HG03139 (cell line): ENCODE results near the gene EPB41L5.

Source experiments
- ATAC-seq: cut with Tn5 transposase; IDR thresholded peaks from one replicate; pipeline ENCODE4 v1.9.1; 2021; ENCODE audit not compliant: unreplicated experiment

The EPB41L5 gene

DNA sequence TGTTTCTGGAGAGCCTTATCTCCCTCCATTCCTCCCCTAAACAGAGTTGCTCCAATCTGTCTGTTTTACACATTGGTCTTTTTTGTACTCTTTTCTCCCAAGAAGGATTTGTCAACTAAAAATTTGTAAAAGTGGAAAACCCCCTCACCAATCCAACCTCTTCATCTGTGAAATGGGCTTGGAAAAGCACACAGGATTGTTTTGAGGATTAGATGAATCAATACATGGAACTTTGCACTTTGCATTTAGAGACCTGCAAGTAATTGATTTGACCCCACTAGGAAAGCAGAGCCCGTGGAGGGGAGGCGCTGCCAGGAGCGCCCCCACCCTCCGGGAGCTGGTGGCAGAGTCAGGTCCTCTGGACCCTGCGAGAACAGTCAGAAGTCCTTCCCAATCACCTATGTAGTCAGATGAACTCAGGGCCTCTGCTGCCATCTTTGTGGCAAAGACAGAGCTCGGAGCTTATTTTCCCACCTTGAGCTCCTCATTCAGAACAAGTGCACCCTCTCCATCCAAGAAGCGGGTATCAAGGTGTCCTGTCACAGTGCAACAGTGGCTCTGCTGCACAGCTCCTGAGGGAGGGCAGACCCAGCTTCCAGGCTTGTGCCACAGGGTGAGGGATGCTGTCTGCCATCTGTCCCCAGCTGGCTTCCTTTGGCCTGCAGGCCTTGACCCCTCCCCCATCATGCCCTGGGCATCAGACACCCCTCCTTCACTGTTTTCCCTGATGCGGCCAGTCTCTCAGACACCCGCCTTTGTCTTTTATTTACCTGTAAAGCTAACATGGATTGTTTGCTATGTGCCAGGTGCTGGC, 212.1 kb downstream of the EPB41L5 start:
- no peak for ATAC-seq

DNA sequence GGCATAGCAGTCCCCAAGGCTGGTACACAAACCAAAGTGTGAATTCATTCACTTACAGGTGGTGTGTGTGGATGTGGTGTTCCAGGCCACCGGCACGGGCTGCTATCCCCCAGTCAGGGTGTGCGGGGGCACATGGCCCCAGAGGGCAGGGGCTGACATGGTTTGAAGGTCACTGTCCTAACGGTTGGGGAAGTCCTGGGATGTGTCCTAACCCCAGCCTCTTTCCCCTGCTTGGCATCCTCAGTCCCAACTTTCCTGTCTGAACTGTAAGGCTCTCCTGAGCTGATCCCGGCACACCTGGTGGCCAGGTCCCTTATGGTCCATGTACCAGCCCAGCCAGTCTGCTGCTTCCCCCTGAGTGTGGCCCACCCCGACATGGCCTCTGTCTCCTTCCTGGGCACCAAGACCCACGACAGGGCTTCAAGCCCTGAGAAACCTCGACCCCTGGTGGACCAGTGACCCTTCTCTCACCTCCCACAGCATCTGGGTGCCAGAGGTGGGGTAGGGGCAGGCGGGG, 212.7 kb downstream of the EPB41L5 start:
- ATAC-seq: no peak

DNA sequence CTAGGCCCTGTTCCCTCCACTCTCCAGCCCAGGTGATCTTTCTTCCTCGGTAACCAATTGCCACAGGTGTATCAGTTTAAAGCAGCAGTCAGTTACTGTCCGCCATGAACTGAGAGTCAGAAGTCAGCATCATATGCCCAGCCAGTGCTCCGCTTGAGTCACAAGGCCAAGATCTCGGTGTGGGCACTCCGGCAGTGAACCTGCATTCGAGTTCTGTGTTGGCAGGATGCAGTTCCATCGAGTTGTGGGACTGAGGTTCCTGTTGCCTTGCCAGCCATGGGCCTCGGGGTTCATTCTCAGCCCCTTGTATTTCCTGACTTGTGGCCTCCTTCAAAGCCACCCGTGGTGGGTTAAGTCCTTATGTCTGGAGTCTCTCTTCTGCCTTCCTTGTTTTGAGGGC, 213.4 kb downstream of the EPB41L5 start:
- no peak for ATAC-seq

DNA sequence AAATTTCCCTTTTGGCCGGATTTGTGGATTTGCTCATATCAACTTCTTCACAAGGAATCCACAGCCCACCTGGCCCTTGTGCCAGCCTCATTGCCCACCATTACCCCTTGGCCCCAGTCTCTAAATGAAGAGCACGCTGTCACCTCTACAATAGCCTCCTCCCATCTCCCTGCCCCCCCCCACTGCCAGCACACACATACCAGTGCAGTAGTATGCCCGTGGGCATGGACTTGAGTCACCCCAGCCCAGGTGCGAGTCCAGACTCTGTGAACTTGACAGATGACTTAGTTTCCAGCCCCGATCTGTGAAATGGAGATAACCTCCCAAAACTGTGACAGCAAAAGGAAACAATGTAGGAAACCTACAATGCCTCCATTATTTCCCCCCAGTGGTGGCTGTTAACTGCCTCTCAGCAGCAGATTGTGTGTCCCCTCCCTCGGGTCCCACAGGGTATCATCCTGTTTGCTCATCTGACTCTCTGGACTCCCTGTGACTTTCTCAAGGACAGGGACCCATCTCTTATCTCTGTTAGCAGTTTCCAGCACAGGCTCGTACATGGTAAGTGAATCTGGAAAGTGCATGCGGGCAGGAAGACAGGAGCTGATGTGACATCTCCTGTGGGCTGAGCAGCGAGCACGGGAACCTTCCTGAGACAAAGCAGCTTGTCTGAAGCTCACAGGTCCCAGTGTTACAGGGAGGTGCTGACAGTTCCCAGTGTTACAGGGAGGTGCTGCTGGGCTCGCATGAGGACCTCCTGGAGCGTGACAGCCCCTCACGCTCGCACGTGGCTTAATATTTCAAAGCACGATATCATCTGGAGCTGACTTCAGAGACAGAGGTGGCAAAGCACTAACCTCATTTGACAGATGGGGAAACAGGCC, 214.5 kb downstream of the EPB41L5 start:
- ATAC-seq: no peak

DNA sequence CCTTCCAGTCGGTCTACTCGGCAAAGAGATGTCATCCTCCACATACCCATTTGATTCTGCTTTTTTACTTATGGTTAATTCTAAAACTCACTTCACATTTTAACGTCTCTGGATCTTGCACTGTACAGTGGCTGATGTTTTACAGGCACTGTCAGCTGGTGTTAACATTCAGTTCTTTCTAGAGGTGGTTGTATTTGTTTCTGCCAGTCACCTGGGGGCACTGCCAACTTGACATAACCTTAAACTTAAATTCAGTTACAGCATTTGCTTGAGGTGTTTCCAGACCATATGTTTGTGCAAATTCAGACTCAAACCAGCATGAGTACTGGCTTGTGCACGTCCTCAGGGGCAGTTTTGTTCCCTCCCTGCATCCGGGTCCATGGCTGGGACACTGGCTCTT, 215.6 kb downstream of the EPB41L5 start:
- no peak for ATAC-seq
